ENCODE results near the gene GPLD1.

GRCh38 chr6:24439858-24440539, 49.4 kb downstream of the GPLD1 start:
- TF ChIP-seq EZH2 (optimal IDR thresholded peaks at IDR 0.05; ENCODE audit: low read depth, low read length): no peak
- peak; percentile 14 for TF ChIP-seq CTCF (IDR thresholded peaks at IDR 0.05; ENCODE audit: low read length)
- TF ChIP-seq EZH2phosphoT487 (IDR thresholded peaks at IDR 0.05; ENCODE audit: low read length): no peak

Measured in MM.1S (cell line).